A549 (cell line): ENCODE results near the gene TTC5.

Source experiments
- CTCF ChIP-seq: fragments of >200 bp; sonication (Bioruptor Twin); formaldehyde crosslinking; IDR thresholded peaks from 3 replicates; pipeline ENCODE4 v1.5.1; 2016
- FOSB ChIP-seq: fragments of 250-450 bp; sonication (Bioruptor Pico); IDR thresholded peaks from 2 replicates; pipeline ENCODE4 v1.5.0; 2020; ENCODE audit warnings: mild to moderate bottlenecking, moderate library complexity
- HDAC2 ChIP-seq: fragments of 200-600 bp; sonication (generic); IDR thresholded peaks from 2 replicates; pipeline ENCODE4 v1.6.1; 2016
- HES2 ChIP-seq: fragments of >200 bp; sonication (Bioruptor Twin); formaldehyde crosslinking; IDR thresholded peaks from 2 replicates; pipeline ENCODE4 v1.6.1; 2016
- HEYL ChIP-seq: fragments of 250-450 bp; sonication (Bioruptor Pico); IDR thresholded peaks from 2 replicates; pipeline ENCODE4 v1.8.0; 2021; ENCODE audit warnings: mild to moderate bottlenecking, moderate library complexity
- MYC ChIP-seq: IDR thresholded peaks from 2 replicates; pipeline ENCODE4 v1.6.1; 2012; ENCODE audit warnings: mild to moderate bottlenecking, inconsistent platforms, low read length, improper control_type of control experiment, borderline replicate concordance
- NR3C1 ChIP-seq: fragments of >200 bp; sonication (Bioruptor Twin); formaldehyde crosslinking; IDR thresholded peaks from 3 replicates; pipeline ENCODE4 v1.6.1; 2017
- POLR2A ChIP-seq: IDR thresholded peaks from 2 replicates; pipeline ENCODE4 v1.6.1; 2012; ENCODE audit warnings: mild to moderate bottlenecking, low read length
- RCOR1 ChIP-seq: fragments of 150-350 bp; IDR thresholded peaks from 2 replicates; pipeline ENCODE4 v1.6.1; 2014; ENCODE audit warnings: antibody characterized with exemption, low read length, low read depth
- REST ChIP-seq: fragments of 200-600 bp; sonication (generic); IDR thresholded peaks from 2 replicates; pipeline ENCODE4 v1.6.1; 2016; ENCODE audit warnings: antibody characterized with exemption, mild to moderate bottlenecking, moderate library complexity
- RFX5 ChIP-seq: fragments of 450-650 bp; IDR thresholded peaks from 2 replicates; pipeline ENCODE4 v1.7.1; 2014; ENCODE audit warnings: antibody characterized with exemption, mild to moderate bottlenecking, moderate library complexity
- SMC3 ChIP-seq: fragments of >200 bp; sonication (Bioruptor Twin); formaldehyde crosslinking; IDR thresholded peaks from 3 replicates; pipeline ENCODE4 v1.6.1; 2018; ENCODE audit warnings: inconsistent platforms
- TFCP2L1 ChIP-seq: fragments of 250-450 bp; sonication (Bioruptor Pico); IDR thresholded peaks from 2 replicates; pipeline ENCODE4 v1.5.0; 2021; ENCODE audit warnings: mild to moderate bottlenecking
- ZNF302 ChIP-seq: fragments of 250-450 bp; sonication (Bioruptor Pico); IDR thresholded peaks from 2 replicates; pipeline ENCODE4 v1.9.0; 2021; ENCODE audit warnings: inconsistent platforms, mild to moderate bottlenecking, moderate library complexity

- TF ChIP-seq HDAC2, result no peak
- TF ChIP-seq HEYL, result no peak
- no peak for TF ChIP-seq NR3C1
- no peak; the same call in 1 of the 3 replicates for TF ChIP-seq CTCF
- no peak for TF ChIP-seq MYC
- no peak for TF ChIP-seq HES2
- TF ChIP-seq ZNF302 (CRISPR knock-in tag), result no peak
- no peak for TF ChIP-seq REST
- no peak for TF ChIP-seq RCOR1
- no peak for TF ChIP-seq POLR2A
- TF ChIP-seq FOSB (CRISPR knock-in tag), result no peak
- no peak for TF ChIP-seq TFCP2L1
- no peak for TF ChIP-seq SMC3
- TF ChIP-seq RFX5, result no peak
These were observed 300 bp upstream of the TTC5 start for GRCh38 chr14:20306079-20306423.
